HG03066 (cell line): ENCODE data around the gene OR52B6.
"Not testable (repeated sequence)": the region's sequence is repeated elsewhere in the genome, so short reads cannot be mapped to it uniquely, and the experiment has no call there.

Source experiments
- ATAC-seq: cut with Tn5 transposase; IDR thresholded peaks from one replicate; pipeline ENCODE4 v1.9.1; 2021; ENCODE audit warnings: low read depth; ENCODE audit not compliant: unreplicated experiment

OR52B6 gene

GRCh38 chr11:5593146-5593545 is 12.5 kb downstream of the OR52B6 start:
- no peak for ATAC-seq

GRCh38 chr11:5596607-5597201 is 16.0 kb downstream of the OR52B6 start, which contains the start of gene TRIM6:
TRIM6 (plus strand) TSS chr11:5596637; CDS start chr11:5596898, 261 bp downstream.
- no peak for ATAC-seq

GRCh38 chr11:5597953-5598352 is 17.3 kb downstream of the OR52B6 start:
- ATAC-seq: no peak

DNA sequence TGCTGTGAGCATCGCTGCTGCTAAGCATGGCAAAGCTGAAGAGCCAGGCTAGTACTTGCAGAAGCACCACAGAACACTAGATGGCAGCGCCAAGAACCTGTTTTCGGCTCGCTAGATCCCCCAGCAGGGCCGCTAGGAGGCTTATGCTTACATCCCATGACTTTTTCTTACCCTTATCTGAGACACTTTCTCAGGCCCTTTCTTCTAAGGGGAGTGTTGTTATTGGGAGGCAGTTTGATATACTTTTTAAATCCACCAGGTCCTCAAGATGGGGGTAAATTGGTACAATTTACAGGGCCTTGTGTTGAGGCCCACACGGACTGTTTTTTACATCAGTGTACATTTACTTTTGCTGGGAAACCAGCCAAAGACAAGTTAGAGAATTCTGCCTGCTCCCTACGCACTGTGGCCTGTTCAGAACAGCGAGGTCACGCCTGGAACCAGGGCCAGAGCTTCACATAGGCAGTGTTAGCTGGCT is 19.7 kb downstream of the OR52B6 start:
- peak; percentile 69 for ATAC-seq

- not testable (repeated sequence) for ATAC-seq
These were observed 22.1 kb downstream of the OR52B6 start for GRCh38 chr11:5602791-5603190.

GRCh38 chr11:5603326-5603725 is 22.6 kb downstream of the OR52B6 start:
- ATAC-seq: no peak

DNA sequence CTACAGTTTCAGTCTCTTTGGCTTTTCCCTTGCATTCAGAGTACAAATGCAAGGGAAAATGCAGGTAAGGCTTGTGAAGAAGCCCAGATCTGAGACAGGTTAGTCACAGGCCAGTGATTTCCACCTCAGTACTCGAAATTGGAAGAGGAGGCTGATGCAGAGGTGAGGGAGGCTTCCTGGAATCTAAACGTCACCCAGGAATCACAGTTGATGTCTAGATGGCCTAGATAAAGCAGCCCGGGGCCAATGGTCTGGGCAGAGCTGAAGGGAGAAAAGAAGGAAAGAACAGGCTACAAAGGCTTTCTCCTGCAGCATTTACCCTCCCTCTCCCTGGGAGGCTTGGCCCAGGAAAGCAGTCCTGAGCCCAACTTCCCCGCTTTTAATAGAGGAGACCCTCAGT is 24.2 kb downstream of the OR52B6 start:
- no peak for ATAC-seq

- ATAC-seq: no peak
These were observed 25.2 kb downstream of the OR52B6 start for GRCh38 chr11:5605849-5606248.

- ATAC-seq: no peak
These were observed 28.1 kb downstream of the OR52B6 start for GRCh38 chr11:5608808-5609207.

DNA sequence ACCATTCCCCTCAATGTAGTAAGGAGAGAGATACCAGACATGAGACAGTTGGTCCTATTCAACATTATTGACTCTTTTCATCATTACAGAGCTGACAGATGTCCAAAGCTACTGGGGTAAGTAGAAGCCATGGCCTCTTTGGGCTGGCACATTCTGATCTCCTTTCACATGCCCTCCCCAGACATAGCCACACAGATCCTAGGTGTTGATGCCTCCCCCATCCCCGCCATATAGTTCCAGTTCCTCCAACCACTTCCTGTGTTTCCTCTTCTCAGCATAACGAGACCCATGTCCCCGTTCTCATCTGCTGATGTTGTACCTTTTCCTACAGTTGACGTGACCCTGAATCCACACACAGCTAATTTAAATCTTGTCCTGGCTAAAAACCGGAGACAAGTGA is 29.8 kb downstream of the OR52B6 start:
- ATAC-seq: no peak

DNA sequence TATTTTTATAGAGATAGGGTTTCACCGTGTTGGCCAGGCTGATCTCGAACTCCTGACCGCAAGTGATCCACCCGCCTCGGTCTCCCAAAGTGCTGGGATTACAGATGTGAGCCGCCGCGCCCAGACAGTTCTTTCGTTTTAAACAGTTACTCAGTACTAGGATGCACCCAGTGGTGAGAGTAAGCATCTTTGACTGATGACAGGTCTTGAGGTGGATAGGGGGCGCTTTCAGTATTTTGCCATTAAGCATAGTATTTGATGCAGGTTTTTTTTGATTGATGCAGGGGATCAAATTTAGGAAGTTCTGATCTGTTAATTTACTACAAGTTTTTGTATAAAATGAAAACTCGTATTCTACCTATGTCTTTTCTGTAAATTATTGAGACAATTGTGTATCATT is 30.9 kb downstream of the OR52B6 start:
- no peak for ATAC-seq

DNA sequence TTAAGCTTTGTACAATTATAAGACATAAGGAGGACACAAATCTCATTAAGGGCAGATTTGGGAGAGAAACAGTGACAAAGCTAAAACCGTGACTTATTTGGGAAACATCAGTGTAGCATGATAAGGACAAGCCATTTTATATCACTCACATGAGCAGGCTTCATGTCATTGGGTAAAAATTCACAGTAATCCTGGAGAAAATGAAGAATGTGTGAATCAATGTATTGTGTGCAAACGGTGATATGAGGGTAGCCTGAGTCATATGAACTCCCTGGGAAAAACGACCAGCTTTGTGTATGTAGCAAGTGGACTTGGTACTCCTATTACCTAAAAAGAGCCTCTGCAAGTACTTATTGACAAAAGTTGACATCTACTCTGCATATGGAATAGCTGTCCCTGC is 38.1 kb downstream of the OR52B6 start:
- ATAC-seq: no peak

- ATAC-seq: no peak
These were observed 40.2 kb downstream of the OR52B6 start for GRCh38 chr11:5620651-5621521.

DNA sequence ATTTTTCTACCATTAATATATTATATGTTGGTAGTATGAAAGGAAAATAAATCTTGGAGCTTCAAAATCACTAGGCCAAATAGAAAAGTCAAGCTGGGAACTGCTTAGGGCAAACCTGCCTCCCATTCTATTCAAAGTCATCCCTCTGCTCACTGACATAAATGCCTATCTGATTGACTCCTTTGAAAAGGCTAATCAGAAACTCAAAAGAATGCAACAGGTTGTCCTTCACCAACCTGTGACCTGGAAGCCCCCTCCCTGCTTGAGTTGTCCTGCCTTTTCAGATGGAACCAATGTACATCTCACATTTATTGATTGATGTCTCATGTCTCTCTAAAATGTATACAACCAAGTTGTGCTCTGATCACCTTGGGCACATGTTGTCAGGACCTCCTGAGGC is 40.9 kb downstream of the OR52B6 start:
- no peak for ATAC-seq

DNA sequence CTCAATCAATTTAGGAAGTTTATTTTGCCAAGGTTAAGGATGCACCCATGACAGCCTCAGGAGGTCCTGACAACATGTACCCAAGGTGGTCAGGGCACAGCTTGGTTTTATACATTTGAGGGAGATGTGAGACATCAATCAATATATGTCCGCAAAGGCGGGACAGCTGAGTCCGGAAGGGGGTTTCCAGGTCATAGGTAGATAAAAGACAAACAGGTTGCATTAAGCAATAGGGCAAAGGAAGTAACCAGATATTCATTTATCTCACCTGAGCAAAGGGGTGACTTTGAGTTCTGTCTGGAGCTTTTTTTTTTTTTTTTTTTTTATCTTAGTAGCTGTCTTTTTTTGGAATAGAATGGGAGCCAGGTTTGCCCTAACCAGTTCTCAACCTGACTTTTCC is 42.1 kb downstream of the OR52B6 start:
- ATAC-seq: no peak

GRCh38 chr11:5624489-5625279 is 44.0 kb downstream of the OR52B6 start, which contains the start of gene TRIM34:
TRIM34 (plus strand) TSS chr11:5625001; CDS start chr11:5632332, 7,331 bp downstream.
- ATAC-seq: peak; percentile 97

DNA sequence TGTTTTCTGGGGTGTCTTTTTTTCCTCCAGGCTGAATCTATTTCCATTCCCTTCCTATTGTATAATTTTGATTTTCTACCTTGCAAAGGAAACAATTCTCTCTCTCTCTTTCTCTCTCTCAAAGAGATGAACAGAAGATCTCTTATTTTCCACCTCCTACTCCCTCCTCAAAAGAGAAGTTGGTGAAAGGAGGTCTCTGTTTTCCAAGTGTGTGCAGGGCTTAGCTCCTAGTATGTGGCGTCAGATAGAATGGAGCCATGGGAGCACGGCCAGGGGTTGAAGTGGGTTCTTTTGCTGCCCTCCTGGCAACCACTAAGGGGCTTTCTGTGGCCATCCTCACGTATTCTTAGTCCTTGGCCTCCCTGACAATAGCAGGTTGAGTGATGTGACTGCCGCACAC is 44.6 kb downstream of the OR52B6 start:
- no peak for ATAC-seq

- ATAC-seq: no peak
These were observed 45.5 kb downstream of the OR52B6 start for GRCh38 chr11:5626196-5626595.

- peak; percentile 19 for ATAC-seq
These were observed 50.7 kb downstream of the OR52B6 start for GRCh38 chr11:5631417-5631816.
